ENCODE results near the gene MACROD2.
"Not testable (repeated sequence)": the region's sequence is repeated elsewhere in the genome, so short reads cannot be mapped to it uniquely, and the experiment has no call there.

The MACROD2 gene

DNA sequence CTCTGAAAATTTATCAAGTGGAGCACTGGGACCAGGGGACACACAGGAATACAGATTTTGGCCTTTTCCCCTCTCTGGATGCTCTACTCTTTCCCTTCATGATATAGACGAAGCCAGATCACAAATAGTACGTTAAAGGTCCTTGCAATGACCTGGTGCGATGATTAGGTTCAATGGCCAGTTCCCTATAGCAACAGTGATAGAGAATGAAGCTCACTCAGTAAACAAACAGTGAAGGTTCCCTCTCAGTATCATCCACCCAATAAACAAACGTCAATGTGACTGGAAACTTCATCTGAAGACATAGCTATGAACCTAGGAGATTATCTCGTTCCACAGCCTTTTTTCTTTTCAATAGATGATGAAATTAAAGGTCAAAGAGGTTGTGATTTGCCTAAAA is 1981.7 kb downstream of the MACROD2 start:
- H3K4me1 ChIP-seq (ENCODE audit: control insufficient read depth in 1 of 2, insufficient read depth in 1 of 2, low read depth in 1 of 2, low read length in 1 of 2): no peaks in the 10 kb centered on the region
- no peak overlapping the region for H3K27ac ChIP-seq
- no peaks in the 10 kb centered on the region for H3K36me3 ChIP-seq
- H3K27me3 ChIP-seq: no peaks in the 10 kb centered on the region
- no peaks in the 10 kb centered on the region for H3K9me3 ChIP-seq
- no peak overlapping the region for H3K4me3 ChIP-seq (ENCODE audit: low read depth in 1 of 2, low read length in 1 of 2)
- TF ChIP-seq, protein P1, sequence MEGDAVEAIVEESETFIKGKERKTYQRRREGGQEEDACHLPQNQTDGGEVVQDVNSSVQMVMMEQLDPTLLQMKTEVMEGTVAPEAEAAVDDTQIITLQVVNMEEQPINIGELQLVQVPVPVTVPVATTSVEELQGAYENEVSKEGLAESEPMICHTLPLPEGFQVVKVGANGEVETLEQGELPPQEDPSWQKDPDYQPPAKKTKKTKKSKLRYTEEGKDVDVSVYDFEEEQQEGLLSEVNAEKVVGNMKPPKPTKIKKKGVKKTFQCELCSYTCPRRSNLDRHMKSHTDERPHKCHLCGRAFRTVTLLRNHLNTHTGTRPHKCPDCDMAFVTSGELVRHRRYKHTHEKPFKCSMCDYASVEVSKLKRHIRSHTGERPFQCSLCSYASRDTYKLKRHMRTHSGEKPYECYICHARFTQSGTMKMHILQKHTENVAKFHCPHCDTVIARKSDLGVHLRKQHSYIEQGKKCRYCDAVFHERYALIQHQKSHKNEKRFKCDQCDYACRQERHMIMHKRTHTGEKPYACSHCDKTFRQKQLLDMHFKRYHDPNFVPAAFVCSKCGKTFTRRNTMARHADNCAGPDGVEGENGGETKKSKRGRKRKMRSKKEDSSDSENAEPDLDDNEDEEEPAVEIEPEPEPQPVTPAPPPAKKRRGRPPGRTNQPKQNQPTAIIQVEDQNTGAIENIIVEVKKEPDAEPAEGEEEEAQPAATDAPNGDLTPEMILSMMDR (IDR thresholded peaks at IDR 0.05): no peak

- H3K4me1 ChIP-seq (ENCODE audit: control insufficient read depth in 1 of 2, insufficient read depth in 1 of 2, low read depth in 1 of 2, low read length in 1 of 2): no peaks in the 10 kb centered on the region
- TF ChIP-seq, protein P1 (IDR thresholded peaks at IDR 0.05): no peak
- H3K36me3 ChIP-seq: no peaks in the 10 kb centered on the region
- H3K27me3 ChIP-seq: no peaks in the 10 kb centered on the region
- no peaks in the 10 kb centered on the region for H3K9me3 ChIP-seq
- H3K4me3 ChIP-seq (ENCODE audit: low read depth in 1 of 2, low read length in 1 of 2): no peak overlapping the region
- no peak overlapping the region for H3K27ac ChIP-seq
Observed at GRCh38 chr20:15977758-15978157, 1982.4 kb downstream of the MACROD2 start.

GRCh38 chr20:15985494-15986368 is 1990.4 kb downstream of the MACROD2 start:
- not testable (repeated sequence) for H3K27ac ChIP-seq; H3K27me3 ChIP-seq; H3K4me3 ChIP-seq (ENCODE audit: low read depth in 1 of 2, low read length in 1 of 2); H3K36me3 ChIP-seq; H3K4me1 ChIP-seq (ENCODE audit: control insufficient read depth in 1 of 2, insufficient read depth in 1 of 2, low read depth in 1 of 2, low read length in 1 of 2); H3K9me3 ChIP-seq

GRCh38 chr20:15986690-15987089 is 1991.4 kb downstream of the MACROD2 start:
- Histone ChIP-seq H3K9me3 (no peaks in the 10 kb centered on the region), H3K4me3 (ENCODE audit: low read depth in 1 of 2, low read length in 1 of 2) (no peak overlapping the region), H3K27ac (no peak overlapping the region), H3K4me1 (ENCODE audit: control insufficient read depth in 1 of 2, insufficient read depth in 1 of 2, low read depth in 1 of 2, low read length in 1 of 2) (no peaks in the 10 kb centered on the region), H3K27me3 (no peaks in the 10 kb centered on the region), H3K36me3 (no peaks in the 10 kb centered on the region)
- TF ChIP-seq, protein P1 (IDR thresholded peaks at IDR 0.05): no peak

- Histone ChIP-seq H3K27me3 (no peaks in the 10 kb centered on the region), H3K4me1 (ENCODE audit: control insufficient read depth in 1 of 2, insufficient read depth in 1 of 2, low read depth in 1 of 2, low read length in 1 of 2) (no peaks in the 10 kb centered on the region), H3K27ac (no peak overlapping the region), H3K36me3 (no peaks in the 10 kb centered on the region), H3K4me3 (ENCODE audit: low read depth in 1 of 2, low read length in 1 of 2) (no peak overlapping the region), H3K9me3 (no peaks in the 10 kb centered on the region)
- TF ChIP-seq, protein P1 (IDR thresholded peaks at IDR 0.05): no peak
Observed at GRCh38 chr20:15991279-15991678, 1996.0 kb downstream of the MACROD2 start.

DNA sequence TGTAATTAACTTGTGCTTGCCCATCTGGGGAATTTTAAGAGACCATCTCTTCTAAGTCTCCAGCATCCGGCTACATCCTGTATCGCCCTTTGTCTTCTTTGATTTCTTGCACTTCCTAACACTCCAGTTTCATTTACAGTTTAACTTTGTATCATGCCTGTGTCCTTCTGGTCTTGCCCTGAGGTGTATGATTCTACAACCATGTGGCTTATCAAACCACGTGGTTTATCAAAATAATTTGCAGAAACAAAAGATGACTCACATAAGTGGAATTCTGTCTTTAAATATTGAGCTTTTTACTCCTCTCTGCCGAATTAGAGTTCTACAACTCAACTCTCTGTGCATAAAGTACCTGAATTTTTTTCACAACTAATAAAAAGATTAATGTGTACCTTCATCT is 1997.2 kb downstream of the MACROD2 start:
- no peak overlapping the region for H3K4me3 ChIP-seq (ENCODE audit: low read depth in 1 of 2, low read length in 1 of 2)
- H3K27ac ChIP-seq: no peak overlapping the region
- H3K27me3 ChIP-seq: no peaks in the 10 kb centered on the region
- H3K36me3 ChIP-seq: no peaks in the 10 kb centered on the region
- H3K4me1 ChIP-seq (ENCODE audit: control insufficient read depth in 1 of 2, insufficient read depth in 1 of 2, low read depth in 1 of 2, low read length in 1 of 2): no peaks in the 10 kb centered on the region
- peaks cover 1% of the 10 kb centered on the region for H3K9me3 ChIP-seq
- TF ChIP-seq, protein P1 (IDR thresholded peaks at IDR 0.05): no peak
